HG03457 (cell line): ENCODE results near the gene MAPK8IP2.
"Not testable (repeated sequence)": the region's sequence is repeated elsewhere in the genome, so short reads cannot be mapped to it uniquely, and the experiment has no call there.

Source experiments
- ATAC-seq: cut with Tn5 transposase; IDR thresholded peaks from one replicate; pipeline ENCODE4 v1.9.1; 2021; ENCODE audit warnings: moderate number of reproducible peaks; ENCODE audit not compliant: unreplicated experiment

MAPK8IP2 gene

GRCh38 chr22:50599816-50600455, 657 bp upstream of the MAPK8IP2 start:
- ATAC-seq: no peak

GRCh38 chr22:50600967-50601668, 525 bp downstream of the MAPK8IP2 start:
- ATAC-seq: no peak

GRCh38 chr22:50601669-50602337, 1.2 kb downstream of the MAPK8IP2 start:
- ATAC-seq: no peak

- ATAC-seq: no peak
Observed at GRCh38 chr22:50602338-50602700, 1.7 kb downstream of the MAPK8IP2 start.

GRCh38 chr22:50603511-50604255, 3.1 kb downstream of the MAPK8IP2 start:
- ATAC-seq: no peak

- ATAC-seq: no peak
Observed at GRCh38 chr22:50604256-50605001, 3.8 kb downstream of the MAPK8IP2 start.

- no peak for ATAC-seq
Observed at GRCh38 chr22:50605002-50605612, 4.5 kb downstream of the MAPK8IP2 start.

GRCh38 chr22:50605613-50606074, 5.1 kb downstream of the MAPK8IP2 start:
- ATAC-seq: no peak

- no peak for ATAC-seq
Observed at GRCh38 chr22:50606165-50606945, 5.8 kb downstream of the MAPK8IP2 start.

GRCh38 chr22:50606946-50607658, 6.5 kb downstream of the MAPK8IP2 start:
- ATAC-seq: no peak

- ATAC-seq: no peak
Observed at GRCh38 chr22:50607659-50608020, 7.0 kb downstream of the MAPK8IP2 start.

GRCh38 chr22:50608058-50608840, 7.7 kb downstream of the MAPK8IP2 start:
- not testable (repeated sequence) for ATAC-seq

- no peak for ATAC-seq
Observed at GRCh38 chr22:50608996-50609395, 8.4 kb downstream of the MAPK8IP2 start.

- ATAC-seq: no peak
Observed at GRCh38 chr22:50609599-50609998, 9.0 kb downstream of the MAPK8IP2 start.

- ATAC-seq: no peak
Observed at GRCh38 chr22:50610041-50610451, 9.5 kb downstream of the MAPK8IP2 start.

GRCh38 chr22:50610581-50610980, 10.0 kb downstream of the MAPK8IP2 start:
- no peak for ATAC-seq

- ATAC-seq: no peak
Observed at GRCh38 chr22:50611341-50612060, 10.9 kb downstream of the MAPK8IP2 start.
